IPS DF 19.7 (cell line): Measurements from ENCODE around the gene PRPF18.

ENCODE experiments used
- DNase-seq: peaks from one replicate; pipeline ENCODE4 v3.0.0-alpha.2; 2013; ENCODE audit warnings: low read depth, low spot score

The PRPF18 gene

DNA sequence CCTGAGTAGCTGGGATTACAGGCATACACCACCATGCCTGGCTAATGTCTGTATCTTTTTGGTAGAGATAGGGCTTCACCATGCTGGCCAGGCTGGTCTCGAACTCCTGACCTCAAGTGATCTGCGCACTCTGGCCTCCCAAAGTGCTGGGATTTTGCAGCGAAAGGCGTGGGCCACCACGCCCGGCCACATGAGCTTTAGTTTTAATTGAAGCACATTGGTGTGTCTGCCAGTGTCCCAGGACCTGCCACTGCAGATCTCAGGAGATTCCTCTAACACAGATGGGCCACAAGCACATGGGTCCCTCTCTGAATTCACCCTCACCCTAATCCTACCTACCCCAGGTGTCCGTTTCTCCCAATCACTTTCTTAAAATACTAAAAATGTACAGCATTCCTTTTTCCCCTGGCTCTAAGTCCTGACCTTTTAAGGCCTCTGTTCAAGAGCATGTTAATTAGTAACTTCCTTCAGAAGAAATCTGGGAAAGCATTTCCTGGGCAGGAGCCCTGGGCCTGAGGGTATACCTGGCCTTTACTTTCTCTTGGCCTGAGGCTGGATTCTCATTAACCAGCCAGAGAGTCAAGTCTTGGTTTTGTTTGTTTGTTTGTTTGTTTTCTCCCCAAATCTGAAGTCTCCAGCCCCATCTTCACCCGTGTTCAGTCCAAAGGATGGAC, 82.6 kb downstream of the PRPF18 start:
- DNase-seq = no peak

GRCh38 chr10:13669901-13670300, 83.1 kb downstream of the PRPF18 start:
- DNase-seq = no peak

DNA sequence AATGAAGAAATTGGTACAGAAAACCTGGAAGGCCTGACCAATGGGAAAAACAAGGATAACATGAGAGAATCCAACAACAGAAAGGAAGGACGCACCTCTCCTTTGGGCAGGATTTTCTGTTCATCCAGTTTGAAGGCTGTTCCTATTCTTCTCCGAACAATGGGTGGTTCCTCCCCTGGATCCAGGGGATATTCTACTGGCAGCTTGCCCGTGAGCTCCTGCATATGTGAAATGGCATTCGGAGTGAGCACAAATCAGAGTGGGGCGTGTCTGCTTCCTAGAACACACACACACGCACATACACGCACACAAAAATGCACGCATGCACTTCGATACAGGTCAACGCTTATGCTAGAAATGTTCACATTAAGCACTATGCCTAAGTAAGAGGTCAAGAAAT, 83.5 kb downstream of the PRPF18 start:
- DNase-seq = no peak

DNA sequence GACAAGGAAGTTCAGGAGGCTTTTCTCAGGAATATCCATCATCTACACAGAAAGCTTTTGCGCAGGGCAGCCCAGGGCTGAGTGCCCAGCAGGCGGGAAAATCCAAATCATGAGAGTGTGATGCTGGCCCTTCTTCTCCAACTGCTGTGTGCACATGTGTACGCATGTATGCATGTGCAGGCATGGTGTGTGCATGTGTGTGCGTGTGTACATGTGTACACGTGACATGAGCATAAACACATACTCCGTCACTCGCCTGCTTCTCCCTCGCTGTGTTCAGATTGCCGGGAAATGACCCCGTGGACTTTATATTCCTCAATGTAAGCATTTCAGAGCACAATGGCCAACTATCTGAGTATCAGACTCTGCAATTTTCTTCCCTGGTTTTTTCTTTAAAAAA, 85.1 kb downstream of the PRPF18 start:
- DNase-seq = no peak

DNA sequence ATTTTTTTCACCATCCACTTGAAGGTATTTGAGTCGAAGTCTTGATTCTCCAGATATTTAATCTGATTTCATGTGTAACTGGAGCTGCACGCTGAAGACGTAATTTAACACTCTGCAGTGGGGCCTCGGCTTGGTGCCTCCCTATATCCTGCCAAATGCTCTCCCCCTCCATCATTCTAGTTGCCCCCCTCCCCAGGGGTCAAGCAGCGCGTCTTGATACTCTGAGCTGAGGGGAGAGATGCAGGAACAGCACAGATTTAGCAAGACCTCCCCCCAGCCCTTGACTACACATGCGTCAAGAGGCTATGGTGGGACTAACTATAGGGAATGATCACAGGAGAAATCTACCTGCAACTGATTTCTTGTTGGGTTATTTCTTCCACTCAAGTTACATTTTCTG, 85.8 kb downstream of the PRPF18 start:
- no peak for DNase-seq

DNA sequence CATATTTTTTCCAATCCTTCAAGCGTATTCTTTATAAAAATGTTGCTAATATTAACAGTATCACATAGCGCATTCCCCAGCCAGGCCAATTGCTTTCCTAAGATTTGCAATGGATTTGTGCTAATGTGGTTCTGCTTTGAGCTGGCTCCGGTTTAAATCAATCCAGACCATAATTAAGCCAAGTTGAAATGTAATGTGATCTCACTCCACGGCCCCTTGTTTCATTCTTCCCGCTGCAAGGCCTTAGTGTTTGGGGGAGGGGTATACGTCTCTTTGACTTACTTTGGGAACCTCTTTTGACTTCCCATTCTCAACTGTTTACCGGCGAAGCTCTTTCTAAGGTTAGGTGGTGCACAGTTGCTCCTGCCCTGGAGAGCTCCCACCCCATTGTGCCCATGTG, 86.4 kb downstream of the PRPF18 start:
- DNase-seq = peak; percentile 25

GRCh38 chr10:13674645-13675588, 88.2 kb downstream of the PRPF18 start:
- DNase-seq = no peak

GRCh38 chr10:13678101-13678843, 91.5 kb downstream of the PRPF18 start:
- DNase-seq = no peak
